Measurements from ENCODE around the gene MAP1B.

The MAP1B gene

GRCh38 chr5:72199681-72200080 lies 92.4 kb downstream of the MAP1B start:
- DNase-seq = no peak

GRCh38 chr5:72202331-72202825 lies 95.1 kb downstream of the MAP1B start:
- DNase-seq = no peak

- no peak for DNase-seq
Measured at GRCh38 chr5:72203251-72203845, 96.1 kb downstream of the MAP1B start.

- no peak for DNase-seq
Measured at GRCh38 chr5:72204946-72205345, 97.7 kb downstream of the MAP1B start.

- no peak for DNase-seq
Measured at GRCh38 chr5:72205431-72206009, 98.2 kb downstream of the MAP1B start.

- no peak for DNase-seq
Measured at GRCh38 chr5:72206160-72206559, 98.9 kb downstream of the MAP1B start.

- no peak for DNase-seq
Measured at GRCh38 chr5:72206994-72207393, 99.7 kb downstream of the MAP1B start.

- no peak for DNase-seq
Measured at GRCh38 chr5:72208324-72208926, 101.2 kb downstream of the MAP1B start.

GRCh38 chr5:72209147-72210115 lies 102.2 kb downstream of the MAP1B start:
- no peak for DNase-seq

GRCh38 chr5:72210888-72211678 lies 103.8 kb downstream of the MAP1B start:
- no peak for DNase-seq

- no peak for DNase-seq
Measured at GRCh38 chr5:72212171-72212570, 104.9 kb downstream of the MAP1B start.

GRCh38 chr5:72213482-72213881 lies 106.2 kb downstream of the MAP1B start:
- no peak for DNase-seq

- DNase-seq = no peak
Measured at GRCh38 chr5:72214168-72214567, 106.9 kb downstream of the MAP1B start.

- DNase-seq = no peak
Measured at GRCh38 chr5:72216756-72217155, 109.5 kb downstream of the MAP1B start.

- no peak for DNase-seq
Measured at GRCh38 chr5:72221099-72221498, 113.8 kb downstream of the MAP1B start.

GRCh38 chr5:72221541-72221940 lies 114.3 kb downstream of the MAP1B start:
- DNase-seq = no peak

- no peak for DNase-seq
Measured at GRCh38 chr5:72222521-72222920, 115.2 kb downstream of the MAP1B start.

- no peak for DNase-seq
Measured at GRCh38 chr5:72223371-72223770, 116.1 kb downstream of the MAP1B start.

- DNase-seq = no peak
Measured at GRCh38 chr5:72224946-72225463, 117.7 kb downstream of the MAP1B start.

GRCh38 chr5:72225741-72226140 lies 118.5 kb downstream of the MAP1B start:
- DNase-seq = no peak

GRCh38 chr5:72226950-72227349 lies 119.7 kb downstream of the MAP1B start:
- no peak for DNase-seq

GRCh38 chr5:72228960-72229359 lies 121.7 kb downstream of the MAP1B start:
- no peak for DNase-seq
